HG02884 (cell line): ENCODE results near the gene INCENP.
A peak's percentile ranks its signal among the peaks of the same experiment; 100 is the strongest.
"Not testable (repeated sequence)": the region's sequence is repeated elsewhere in the genome, so short reads cannot be mapped to it uniquely, and the experiment has no call there.

Experiments used
- ATAC-seq: cut with Tn5 transposase; IDR thresholded peaks from one replicate; pipeline ENCODE4 v1.9.1; 2021; ENCODE audit warnings: mild to moderate bottlenecking, moderate library complexity; ENCODE audit not compliant: unreplicated experiment

INCENP gene

GRCh38 chr11:62123669-62124185, at the start of gene INCENP:
TSS of gene INCENP (plus strand) at chr11:62124011. CDS start at chr11:62128162, 4,151 bp downstream.
- ATAC-seq, result peak; percentile 97

- ATAC-seq, result no peak
Measured at GRCh38 chr11:62075438-62075837, 48.4 kb upstream of the INCENP start.

GRCh38 chr11:62077132-62077531, 46.7 kb upstream of the INCENP start:
- no peak for ATAC-seq

GRCh38 chr11:62081378-62082291, 42.2 kb upstream of the INCENP start:
- ATAC-seq, result no peak

GRCh38 chr11:62082292-62082657, 41.5 kb upstream of the INCENP start:
- ATAC-seq, result no peak

GRCh38 chr11:62084801-62085200, 39.0 kb upstream of the INCENP start:
- not testable (repeated sequence) for ATAC-seq

- ATAC-seq, result no peak
Measured at GRCh38 chr11:62087694-62088093, 36.1 kb upstream of the INCENP start.

GRCh38 chr11:62088331-62088933, 35.4 kb upstream of the INCENP start:
- ATAC-seq, result no peak

GRCh38 chr11:62103141-62103540, 20.7 kb upstream of the INCENP start:
- no peak for ATAC-seq

- no peak for ATAC-seq
Measured at GRCh38 chr11:62103986-62104385, 19.8 kb upstream of the INCENP start.

GRCh38 chr11:62104816-62105653, 18.8 kb upstream of the INCENP start:
- no peak for ATAC-seq

- no peak for ATAC-seq
Measured at GRCh38 chr11:62105667-62106191, 18.1 kb upstream of the INCENP start.

GRCh38 chr11:62108017-62108750, 15.6 kb upstream of the INCENP start:
- ATAC-seq, result no peak

- ATAC-seq, result no peak
Measured at GRCh38 chr11:62108971-62109404, 14.8 kb upstream of the INCENP start.

- ATAC-seq, result no peak
Measured at GRCh38 chr11:62115085-62115694, 8.6 kb upstream of the INCENP start.

- ATAC-seq, result no peak
Measured at GRCh38 chr11:62116451-62116850, 7.4 kb upstream of the INCENP start.

- no peak for ATAC-seq
Measured at GRCh38 chr11:62119569-62119968, 4.2 kb upstream of the INCENP start.

- ATAC-seq, result no peak
Measured at GRCh38 chr11:62120001-62120400, 3.8 kb upstream of the INCENP start.

- no peak for ATAC-seq
Measured at GRCh38 chr11:62120431-62120830, 3.4 kb upstream of the INCENP start.

- ATAC-seq, result no peak
Measured at GRCh38 chr11:62122076-62122475, 1.7 kb upstream of the INCENP start.
